Osteocyte (in vitro differentiated cells): ENCODE data around the gene FAM89B. TPM values are rescaled to one million over a fixed set of nuclear protein-coding genes. Genes with fewer than 3 reads are reported as not detected.

Experiments used
- DNase-seq: peaks from one replicate; pipeline ENCODE4 v3.0.0; 2021; ENCODE audit warnings: mixed read lengths; ENCODE audit not compliant: unreplicated experiment; ENCODE audit errors: extremely low spot score
- H3K27ac Mint-ChIP-seq: one replicate; pipeline ENCODE4 v1.8.0; 2021; ENCODE audit warnings: mild to moderate bottlenecking, mixed read lengths; ENCODE audit not compliant: unreplicated experiment
- H3K27me3 Mint-ChIP-seq: one replicate; pipeline ENCODE4 v1.8.0; 2021; ENCODE audit warnings: mixed read lengths; ENCODE audit not compliant: unreplicated experiment
- H3K36me3 Mint-ChIP-seq: one replicate; pipeline ENCODE4 v1.8.0; 2021; ENCODE audit warnings: mixed read lengths; ENCODE audit not compliant: unreplicated experiment
- H3K4me1 Mint-ChIP-seq: one replicate; pipeline ENCODE4 v1.8.0; 2021; ENCODE audit warnings: mixed read lengths; ENCODE audit not compliant: unreplicated experiment
- H3K4me3 Mint-ChIP-seq: one replicate; pipeline ENCODE4 v1.8.0; 2021; ENCODE audit warnings: mild to moderate bottlenecking, moderate library complexity, mixed read lengths; ENCODE audit not compliant: unreplicated experiment
- H3K9me3 Mint-ChIP-seq: one replicate; pipeline ENCODE4 v1.8.0; 2021; ENCODE audit warnings: mixed read lengths; ENCODE audit not compliant: unreplicated experiment
- CTCF ChIP-seq: fragments of 200-600 bp; sonication (generic); IDR thresholded peaks from 2 replicates; pipeline ENCODE4 v1.5.0; 2021; ENCODE audit warnings: antibody characterized with exemption, mild to moderate bottlenecking, moderate library complexity
- total RNA-seq: library from RNA; stranded (reverse); gene quantifications from 2 replicates; pipeline ENCODE4 v1.2.1, GENCODE V29; 2021

Gene FAM89B
- total RNA-seq, 1 donor from 2014 or later, result 92.1 TPM

- TF ChIP-seq CTCF, result no peak
- DNase-seq, result no peak
- Mint-ChIP-seq H3K4me1 (peaks cover 16% of the 10 kb centered on the region), H3K27me3 (no peaks in the 10 kb centered on the region), H3K27ac (peak overlapping the region; percentile 82), H3K36me3 (peaks cover 17% of the 10 kb centered on the region), H3K9me3 (no peaks in the 10 kb centered on the region), H3K4me3 (peak overlapping the region; percentile 80)
Measured at GRCh38 chr11:65525546-65526480, 46.5 kb upstream of the FAM89B start.

GRCh38 chr11:65526744-65527143 lies 45.6 kb upstream of the FAM89B start:
- H3K27me3 Mint-ChIP-seq, result no peaks in the 10 kb centered on the region
- peaks cover 22% of the 10 kb centered on the region for H3K36me3 Mint-ChIP-seq
- no peaks in the 10 kb centered on the region for H3K9me3 Mint-ChIP-seq
- TF ChIP-seq CTCF, result no peak
- H3K4me1 Mint-ChIP-seq, result peaks cover 16% of the 10 kb centered on the region
- H3K4me3 Mint-ChIP-seq, result peak overlapping the region; percentile 80
- no peak for DNase-seq
- no peak overlapping the region for H3K27ac Mint-ChIP-seq

GRCh38 chr11:65528819-65529350 lies 43.5 kb upstream of the FAM89B start:
- Mint-ChIP-seq H3K9me3 (no peaks in the 10 kb centered on the region), H3K4me3 (no peak overlapping the region), H3K4me1 (peaks cover 16% of the 10 kb centered on the region), H3K27ac (no peak overlapping the region), H3K27me3 (no peaks in the 10 kb centered on the region), H3K36me3 (peaks cover 23% of the 10 kb centered on the region)
- no peak for DNase-seq
- no peak for TF ChIP-seq CTCF

GRCh38 chr11:65529475-65530156 lies 42.7 kb upstream of the FAM89B start:
- no peak for TF ChIP-seq CTCF
- peaks cover 23% of the 10 kb centered on the region for H3K36me3 Mint-ChIP-seq
- no peak overlapping the region for H3K27ac Mint-ChIP-seq
- no peak overlapping the region for H3K4me3 Mint-ChIP-seq
- DNase-seq, result no peak
- no peaks in the 10 kb centered on the region for H3K27me3 Mint-ChIP-seq
- no peaks in the 10 kb centered on the region for H3K9me3 Mint-ChIP-seq
- H3K4me1 Mint-ChIP-seq, result peaks cover 11% of the 10 kb centered on the region

GRCh38 chr11:65530157-65530496 lies 42.2 kb upstream of the FAM89B start:
- peak; percentile 10 for TF ChIP-seq CTCF
- Mint-ChIP-seq H3K36me3 (peaks cover 23% of the 10 kb centered on the region), H3K27me3 (no peaks in the 10 kb centered on the region), H3K9me3 (no peaks in the 10 kb centered on the region), H3K4me3 (no peak overlapping the region), H3K27ac (no peak overlapping the region), H3K4me1 (peaks cover 11% of the 10 kb centered on the region)
- no peak for DNase-seq
